ENCODE measurements around the gene SNX27. TPM values are rescaled to one million over a fixed set of nuclear protein-coding genes. Genes with fewer than 3 reads are reported as not detected.

SNX27 gene
- total and polyA plus RNA-seq, 2 donors (not counting 1 experiment from before 2014, with no cell fraction given), result 13.5 to 45.6 TPM

GRCh38 chr1:151619489-151620093 lies 7.7 kb downstream of the SNX27 start:
- Histone ChIP-seq H3K36me3 (replicated peaks in 1 of 2; ENCODE audit: control extremely low read depth in 1 of 2, control insufficient read depth in 1 of 2, extremely low read depth in 1 of 2, insufficient read depth in 2 of 2, low read length in 1 of 2) (peaks cover 5 to 8% of the 10 kb centered on the region in 2 experiments), H3K79me2 (ENCODE audit: control insufficient read depth, insufficient read depth, low read length) (peaks cover 56% of the 10 kb centered on the region), H3K4me1 (ENCODE audit: control insufficient read depth in 2 of 2, insufficient read depth in 2 of 2, low read length in 2 of 2) (no peaks in the 10 kb centered on the region), H4K20me1 (ENCODE audit: control insufficient read depth, insufficient read depth, low read length, poor library complexity, severe bottlenecking) (peaks cover 12% of the 10 kb centered on the region), H3K27ac (ENCODE audit: low read length in 2 of 2) (no peak overlapping the region), H3K9me3 (ENCODE audit: control extremely low read depth in 1 of 3, control insufficient read depth in 2 of 3, insufficient read depth in 1 of 3, low read length in 2 of 3) (no peaks in the 10 kb centered on the region), H3K9ac (ENCODE audit: low read length) (no peak overlapping the region), H3K4me2 (replicated peaks; ENCODE audit: low read depth, low read length, poor library complexity, severe bottlenecking) (no peak overlapping the region), H3K27me3 (replicated peaks in 1 of 4; ENCODE audit: control extremely low read depth in 1 of 4, control insufficient read depth in 3 of 4, insufficient read depth in 4 of 4, low read length in 3 of 4) (no peaks in the 10 kb centered on the region), H3K4me3 (ENCODE audit: control extremely low read depth in 1 of 5, extremely low read depth in 1 of 5, insufficient read depth in 1 of 5, low read depth in 2 of 5, low read length in 4 of 5) (no peak overlapping the region), H2AFZ (ENCODE audit: insufficient read depth, low read depth, low read length, poor library complexity, severe bottlenecking) (no peak overlapping the region)
- H3K9me3 Mint-ChIP-seq (ENCODE audit: insufficient read depth), result no peaks in the 10 kb centered on the region
- no peak for DNase-seq
- no peak overlapping the region for H3K27ac Mint-ChIP-seq
- 97% methylated on average over 6 of the region's 6 CpGs for WGBS (ENCODE audit: insufficient coverage)
- ChIA-PET POLR2A (interaction anchor here (0.7 kb wide), 1 partner anchor 168 kb away, joined by 3 read pairs; no protein-coding TSS in a partner anchor), CTCF (interaction anchor here (0.7 to 2.1 kb wide), 2 partner anchors 22 to 26 kb away, joined by 4 to 5 read pairs; no protein-coding TSS in a partner anchor)
- H3K4me1 Mint-ChIP-seq, result peaks cover 24% of the 10 kb centered on the region
- H3K4me3 Mint-ChIP-seq, result no peak overlapping the region
- ATAC-seq (ENCODE audit: low read depth), result no peak
- no peak for TF ChIP-seq EZH2 (IDR thresholded peaks at IDR 0.05; ENCODE audit: borderline replicate concordance, insufficient read depth, low read depth, low read length, poor library complexity, severe bottlenecking)
- TF ChIP-seq, protein P1, sequence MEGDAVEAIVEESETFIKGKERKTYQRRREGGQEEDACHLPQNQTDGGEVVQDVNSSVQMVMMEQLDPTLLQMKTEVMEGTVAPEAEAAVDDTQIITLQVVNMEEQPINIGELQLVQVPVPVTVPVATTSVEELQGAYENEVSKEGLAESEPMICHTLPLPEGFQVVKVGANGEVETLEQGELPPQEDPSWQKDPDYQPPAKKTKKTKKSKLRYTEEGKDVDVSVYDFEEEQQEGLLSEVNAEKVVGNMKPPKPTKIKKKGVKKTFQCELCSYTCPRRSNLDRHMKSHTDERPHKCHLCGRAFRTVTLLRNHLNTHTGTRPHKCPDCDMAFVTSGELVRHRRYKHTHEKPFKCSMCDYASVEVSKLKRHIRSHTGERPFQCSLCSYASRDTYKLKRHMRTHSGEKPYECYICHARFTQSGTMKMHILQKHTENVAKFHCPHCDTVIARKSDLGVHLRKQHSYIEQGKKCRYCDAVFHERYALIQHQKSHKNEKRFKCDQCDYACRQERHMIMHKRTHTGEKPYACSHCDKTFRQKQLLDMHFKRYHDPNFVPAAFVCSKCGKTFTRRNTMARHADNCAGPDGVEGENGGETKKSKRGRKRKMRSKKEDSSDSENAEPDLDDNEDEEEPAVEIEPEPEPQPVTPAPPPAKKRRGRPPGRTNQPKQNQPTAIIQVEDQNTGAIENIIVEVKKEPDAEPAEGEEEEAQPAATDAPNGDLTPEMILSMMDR (IDR thresholded peaks at IDR 0.05), result no peak
- intact Hi-C loops (cut with micrococcal nuclease), result no loop called here
- no peaks in the 10 kb centered on the region for H3K27me3 Mint-ChIP-seq

- H2AFZ ChIP-seq (ENCODE audit: insufficient read depth, low read depth, low read length, poor library complexity, severe bottlenecking), result no peak overlapping the region
- Mint-ChIP-seq H3K27ac (no peak overlapping the region), H3K27me3 (no peaks in the 10 kb centered on the region), H3K4me1 (peaks cover 21% of the 10 kb centered on the region), H3K9me3 (ENCODE audit: insufficient read depth) (no peaks in the 10 kb centered on the region), H3K4me3 (no peak overlapping the region)
- H3K4me3 ChIP-seq (ENCODE audit: control extremely low read depth in 1 of 5, extremely low read depth in 1 of 5, insufficient read depth in 1 of 5, low read depth in 2 of 5, low read length in 4 of 5), result no peak overlapping the region
- H3K79me2 ChIP-seq (ENCODE audit: control insufficient read depth, insufficient read depth, low read length), result peaks cover 56% of the 10 kb centered on the region
- ATAC-seq (ENCODE audit: low read depth), result no peak
- ChIA-PET POLR2A (interaction anchor here (0.7 kb wide), 1 partner anchor 168 kb away, joined by 3 read pairs; no protein-coding TSS in a partner anchor), CTCF (interaction anchor here (2.1 kb wide), 1 partner anchor 23 kb away, joined by 5 read pairs; no protein-coding TSS in a partner anchor)
- H3K36me3 ChIP-seq (replicated peaks in 1 of 2; ENCODE audit: control extremely low read depth in 1 of 2, control insufficient read depth in 1 of 2, extremely low read depth in 1 of 2, insufficient read depth in 2 of 2, low read length in 1 of 2), result peaks cover 3 to 6% of the 10 kb centered on the region in 2 experiments
- no peaks in the 10 kb centered on the region for H3K4me1 ChIP-seq (ENCODE audit: control insufficient read depth in 2 of 2, insufficient read depth in 2 of 2, low read length in 2 of 2)
- WGBS (ENCODE audit: insufficient coverage), result no CpG with 5 or more reads among the region's 2 CpGs
- TF ChIP-seq, protein P1 (IDR thresholded peaks at IDR 0.05), result no peak
- no peak for TF ChIP-seq EZH2 (IDR thresholded peaks at IDR 0.05; ENCODE audit: borderline replicate concordance, insufficient read depth, low read depth, low read length, poor library complexity, severe bottlenecking)
- no peak overlapping the region for H3K4me2 ChIP-seq (replicated peaks; ENCODE audit: low read depth, low read length, poor library complexity, severe bottlenecking)
- no peaks in the 10 kb centered on the region for H3K27me3 ChIP-seq (replicated peaks in 1 of 4; ENCODE audit: control extremely low read depth in 1 of 4, control insufficient read depth in 3 of 4, insufficient read depth in 4 of 4, low read length in 3 of 4)
- no peaks in the 10 kb centered on the region for H3K9me3 ChIP-seq (ENCODE audit: control extremely low read depth in 1 of 3, control insufficient read depth in 2 of 3, insufficient read depth in 1 of 3, low read length in 2 of 3)
- H3K27ac ChIP-seq (ENCODE audit: low read length in 2 of 2), result no peak overlapping the region
- no peak for DNase-seq
- intact Hi-C loops (cut with micrococcal nuclease), result no loop called here
- H3K9ac ChIP-seq (ENCODE audit: low read length), result no peak overlapping the region
- H4K20me1 ChIP-seq (ENCODE audit: control insufficient read depth, insufficient read depth, low read length, poor library complexity, severe bottlenecking), result peaks cover 12% of the 10 kb centered on the region
Measured at GRCh38 chr1:151620286-151620685, 8.4 kb downstream of the SNX27 start.

All from B cell (primary cell).